Panc1 (cell line): ENCODE results near the gene MANEAL.

Experiments
- POLR2AphosphoS5 ChIP-seq: IDR thresholded peaks from 2 replicates; pipeline ENCODE4 v1.6.1; 2012; ENCODE audit warnings: mild to moderate bottlenecking, low read depth, low read length, moderate library complexity
- REST ChIP-seq, 2 experiments: IDR thresholded peaks; 2 replicates each; pipeline ENCODE4 v1.6.1; 2011 to 2012; ENCODE audit warnings: low read depth in 2 of 2, control low read depth in 1 of 2, low read length in 1 of 2, mild to moderate bottlenecking in 1 of 2, moderate library complexity in 1 of 2; ENCODE audit not compliant: insufficient read depth in 1 of 2
- SIN3A ChIP-seq: IDR thresholded peaks from 2 replicates; pipeline ENCODE4 v1.6.1; 2012; ENCODE audit warnings: low read depth, mild to moderate bottlenecking, low read length, moderate library complexity, borderline replicate concordance; ENCODE audit not compliant: insufficient read depth
- TCF7L2 ChIP-seq: IDR thresholded peaks from 2 replicates; pipeline ENCODE4 v1.6.1; 2011; ENCODE audit warnings: mild to moderate bottlenecking, low read depth, low read length, inconsistent platforms
- TF ChIP-seq, protein P1 (sequence below): fragments of 450-650 bp; IDR thresholded peaks from 2 replicates; pipeline ENCODE4 v1.5.1; 2017; ENCODE audit warnings: mild to moderate bottlenecking

- TF ChIP-seq, protein P1, sequence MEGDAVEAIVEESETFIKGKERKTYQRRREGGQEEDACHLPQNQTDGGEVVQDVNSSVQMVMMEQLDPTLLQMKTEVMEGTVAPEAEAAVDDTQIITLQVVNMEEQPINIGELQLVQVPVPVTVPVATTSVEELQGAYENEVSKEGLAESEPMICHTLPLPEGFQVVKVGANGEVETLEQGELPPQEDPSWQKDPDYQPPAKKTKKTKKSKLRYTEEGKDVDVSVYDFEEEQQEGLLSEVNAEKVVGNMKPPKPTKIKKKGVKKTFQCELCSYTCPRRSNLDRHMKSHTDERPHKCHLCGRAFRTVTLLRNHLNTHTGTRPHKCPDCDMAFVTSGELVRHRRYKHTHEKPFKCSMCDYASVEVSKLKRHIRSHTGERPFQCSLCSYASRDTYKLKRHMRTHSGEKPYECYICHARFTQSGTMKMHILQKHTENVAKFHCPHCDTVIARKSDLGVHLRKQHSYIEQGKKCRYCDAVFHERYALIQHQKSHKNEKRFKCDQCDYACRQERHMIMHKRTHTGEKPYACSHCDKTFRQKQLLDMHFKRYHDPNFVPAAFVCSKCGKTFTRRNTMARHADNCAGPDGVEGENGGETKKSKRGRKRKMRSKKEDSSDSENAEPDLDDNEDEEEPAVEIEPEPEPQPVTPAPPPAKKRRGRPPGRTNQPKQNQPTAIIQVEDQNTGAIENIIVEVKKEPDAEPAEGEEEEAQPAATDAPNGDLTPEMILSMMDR: no peak
- TF ChIP-seq POLR2AphosphoS5 (no peak), SIN3A (no peak), REST (IDR thresholded peaks at IDR 0.05; ENCODE audit: insufficient read depth in 1 of 2, low read depth in 2 of 2, low read length in 1 of 2) (no peak), TCF7L2 (no peak)
Observed at GRCh38 chr1:37825506-37825905, 31.9 kb downstream of the MANEAL start.
